A549 (cell line): ENCODE data around the gene DIAPH1. TPM values are rescaled to one million over a fixed set of nuclear protein-coding genes. Genes with fewer than 3 reads are reported as not detected.

Experiments used
- ATAC-seq, 2 experiments: fragments of 200-7000 bp in 1 of 2; fragments of >200 bp in 1 of 2; cut with Nextera tagmentation in 1 of 2; cut with Tn5 transposase in 1 of 2; 3 replicates each; pipeline versions ENCODE4 v1.8.0 to v1.9.1; 2018 to 2020; ENCODE audit warnings: mild to moderate bottlenecking in 1 of 2, moderate library complexity in 1 of 2
- CTCF ChIA-PET: fragments of 300-600 bp; sonication (Branson Sonifier 250); formaldehyde crosslinking; extraction: SDS; loops from one replicate; lab custom pipeline; 2021; ENCODE audit warnings: antibody characterized with exemption, inconsistent platforms; lab: Yijun Ruan, JAX
- POLR2A ChIA-PET: fragments of 350-600 bp; formaldehyde crosslinking; extraction: SDS; loops from one replicate; lab custom pipeline; 2021; ENCODE audit warnings: antibody characterized with exemption, inconsistent platforms; lab: Yijun Ruan, JAX
- DNase-seq, 2 experiments: peaks; one replicate each; pipeline versions ENCODE4 v3.0.0 to v3.0.0-alpha.2; 2011 to 2016; ENCODE audit warnings: low read depth in 1 of 2, low spot score in 1 of 2
- FAIRE-seq: peaks from 2 replicates; lab custom pipeline; 2011; peaks lifted over from hg19 to GRCh38; lab: Jason Lieb, UNC
- H3K27ac ChIP-seq, 2 experiments: fragments of >200 bp; sonication (Bioruptor Twin); formaldehyde crosslinking; 3 replicates each; pipeline ENCODE4 v1.5.1; 2016 to 2017
- H3K4me1 ChIP-seq: fragments of >200 bp; sonication (Bioruptor Twin); formaldehyde crosslinking; 3 replicates; pipeline ENCODE4 v1.6.1; 2016
- H3K4me2 ChIP-seq: fragments of >200 bp; sonication (Bioruptor Twin); formaldehyde crosslinking; 3 replicates; pipeline ENCODE4 v1.6.1; 2016
- H3K4me3 ChIP-seq: fragments of >200 bp; sonication (Bioruptor Twin); formaldehyde crosslinking; 3 replicates; pipeline ENCODE4 v1.5.1; 2016
- H3K9me3 ChIP-seq: fragments of >200 bp; sonication (Bioruptor Twin); formaldehyde crosslinking; 3 replicates; pipeline ENCODE4 v1.6.1; 2016
- ATOH8 ChIP-seq: fragments of 250-450 bp; sonication (Bioruptor Pico); IDR thresholded peaks from 2 replicates; pipeline ENCODE4 v1.5.0; 2020; ENCODE audit warnings: low read depth, mild to moderate bottlenecking, moderate library complexity
- BHLHE40 ChIP-seq: IDR thresholded peaks from 2 replicates; pipeline ENCODE4 v1.6.1; 2012; ENCODE audit warnings: low read depth, low read length, inconsistent platforms
- CBX2 ChIP-seq: fragments of 200-600 bp; sonication (generic); IDR thresholded peaks from 2 replicates; pipeline ENCODE4 v1.6.1; 2016; ENCODE audit warnings: low read depth, mild to moderate bottlenecking, borderline replicate concordance
- CHD4 ChIP-seq: fragments of 200-600 bp; sonication (generic); IDR thresholded peaks from 2 replicates; pipeline ENCODE4 v1.6.1; 2016; ENCODE audit warnings: antibody characterized with exemption, mild to moderate bottlenecking, borderline replicate concordance
- CTCF ChIP-seq: fragments of >200 bp; sonication (Bioruptor Twin); formaldehyde crosslinking; IDR thresholded peaks from 3 replicates; pipeline ENCODE4 v1.5.1; 2016
- EHF ChIP-seq: fragments of 250-450 bp; sonication (Bioruptor Pico); IDR thresholded peaks from 2 replicates; pipeline ENCODE4 v1.5.0; 2020; ENCODE audit warnings: mild to moderate bottlenecking
- EHMT2 ChIP-seq: fragments of 200-600 bp; sonication (generic); IDR thresholded peaks from 2 replicates; pipeline ENCODE4 v1.6.1; 2016; ENCODE audit warnings: antibody characterized with exemption, low read depth, mild to moderate bottlenecking, moderate library complexity
- FOSL2 ChIP-seq, 2 experiments: fragments of 450-650 bp in 1 of 2; fragments of >200 bp in 1 of 2; sonication (Bioruptor Twin) in 1 of 2; formaldehyde crosslinking; IDR thresholded peaks; 2 replicates each; pipeline versions ENCODE4 v1.5.0 to v1.6.1; 2016 to 2020; ENCODE audit warnings: mild to moderate bottlenecking in 1 of 2, moderate library complexity in 1 of 2
- FOXS1 ChIP-seq: fragments of 250-450 bp; sonication (Bioruptor Pico); IDR thresholded peaks from 2 replicates; pipeline ENCODE4 v1.5.0; 2020; ENCODE audit warnings: mild to moderate bottlenecking, moderate library complexity
- HDAC2 ChIP-seq: fragments of 200-600 bp; sonication (generic); IDR thresholded peaks from 2 replicates; pipeline ENCODE4 v1.6.1; 2016
- HES2 ChIP-seq: fragments of >200 bp; sonication (Bioruptor Twin); formaldehyde crosslinking; IDR thresholded peaks from 2 replicates; pipeline ENCODE4 v1.6.1; 2016
- HEYL ChIP-seq: fragments of 250-450 bp; sonication (Bioruptor Pico); IDR thresholded peaks from 2 replicates; pipeline ENCODE4 v1.8.0; 2021; ENCODE audit warnings: mild to moderate bottlenecking, moderate library complexity
- HOXA7 ChIP-seq: fragments of 250-450 bp; sonication (Bioruptor Pico); IDR thresholded peaks from 2 replicates; pipeline ENCODE4 v1.5.0; 2020; ENCODE audit warnings: mild to moderate bottlenecking, moderate library complexity
- JUNB ChIP-seq: fragments of >200 bp; sonication (Bioruptor Twin); formaldehyde crosslinking; IDR thresholded peaks from 2 replicates; pipeline ENCODE4 v1.6.1; 2016
- MAFK ChIP-seq: fragments of 450-650 bp; IDR thresholded peaks from 2 replicates; pipeline ENCODE4 v1.6.1; 2014; ENCODE audit not compliant: partially characterized antibody
- MYC ChIP-seq: IDR thresholded peaks from 2 replicates; pipeline ENCODE4 v1.6.1; 2012; ENCODE audit warnings: mild to moderate bottlenecking, inconsistent platforms, low read length, improper control_type of control experiment, borderline replicate concordance
- NFE2L2 ChIP-seq: fragments of 150-350 bp; conservative IDR thresholded peaks from 2 replicates; pipeline ENCODE4 v1.6.1; 2014; ENCODE audit warnings: low read length
- NR3C1 ChIP-seq: fragments of >200 bp; sonication (Bioruptor Twin); formaldehyde crosslinking; IDR thresholded peaks from 3 replicates; pipeline ENCODE4 v1.6.1; 2017
- POLR2A ChIP-seq: IDR thresholded peaks from 2 replicates; pipeline ENCODE4 v1.6.1; 2012; ENCODE audit warnings: mild to moderate bottlenecking, low read length
- POLR2AphosphoS2 ChIP-seq: conservative IDR thresholded peaks from 2 replicates; pipeline ENCODE4 v1.6.1; 2012; ENCODE audit warnings: low read length, improper control_type of control experiment, inconsistent platforms
- RARB ChIP-seq: fragments of 250-450 bp; sonication (Bioruptor Pico); IDR thresholded peaks from 2 replicates; pipeline ENCODE4 v1.8.0; 2021; ENCODE audit warnings: mild to moderate bottlenecking, moderate library complexity
- RFX5 ChIP-seq: fragments of 450-650 bp; IDR thresholded peaks from 2 replicates; pipeline ENCODE4 v1.7.1; 2014; ENCODE audit warnings: antibody characterized with exemption, mild to moderate bottlenecking, moderate library complexity
- RNF2 ChIP-seq: fragments of 200-600 bp; sonication (generic); IDR thresholded peaks from 2 replicates; pipeline ENCODE4 v1.6.1; 2016; ENCODE audit warnings: low read depth, mild to moderate bottlenecking, antibody characterized with exemption, moderate library complexity, borderline replicate concordance
- SMC3 ChIP-seq: fragments of >200 bp; sonication (Bioruptor Twin); formaldehyde crosslinking; IDR thresholded peaks from 3 replicates; pipeline ENCODE4 v1.6.1; 2018; ENCODE audit warnings: inconsistent platforms
- SREBF2 ChIP-seq: fragments of 450-650 bp; IDR thresholded peaks from 2 replicates; pipeline ENCODE4 v1.6.1; 2014; ENCODE audit warnings: mild to moderate bottlenecking, moderate library complexity
- TFCP2L1 ChIP-seq: fragments of 250-450 bp; sonication (Bioruptor Pico); IDR thresholded peaks from 2 replicates; pipeline ENCODE4 v1.5.0; 2021; ENCODE audit warnings: mild to moderate bottlenecking
- USF2 ChIP-seq: fragments of 450-650 bp; IDR thresholded peaks from 2 replicates; pipeline ENCODE4 v1.6.1; 2014; ENCODE audit warnings: antibody characterized with exemption
- ZNF302 ChIP-seq: fragments of 250-450 bp; sonication (Bioruptor Pico); IDR thresholded peaks from 2 replicates; pipeline ENCODE4 v1.9.0; 2021; ENCODE audit warnings: inconsistent platforms, mild to moderate bottlenecking, moderate library complexity
- WGBS: methylation state at CpG from one replicate; pipeline ENCODE4 v1.1.6; 2017; ENCODE audit errors: missing lambda C conversion rate; 5-methylcytosine and 5-hydroxymethylcytosine counted together
- polyA plus RNA-seq, 4 experiments: library from polyadenylated mRNA; depleted of rRNA in 3 of 4; stranded (reverse); fragments of >200 nt; fragmentation: RNase III in 1 of 4; extraction: RNeasy Plus Mini Kit Qiagen cat#74134 plus additional on column Dnase treatment in 1 of 4; gene quantifications; 2 replicates in 3 of 4; 3 replicates in 1 of 4; pipeline ENCODE4 v1.2.3, GENCODE V29; 2011 to 2017

DIAPH1 gene
- polyA plus RNA-seq, 2 of the 4 experiments (the other 2 are of a cell fraction) = 53.4 to 59.8 TPM

DNA sequence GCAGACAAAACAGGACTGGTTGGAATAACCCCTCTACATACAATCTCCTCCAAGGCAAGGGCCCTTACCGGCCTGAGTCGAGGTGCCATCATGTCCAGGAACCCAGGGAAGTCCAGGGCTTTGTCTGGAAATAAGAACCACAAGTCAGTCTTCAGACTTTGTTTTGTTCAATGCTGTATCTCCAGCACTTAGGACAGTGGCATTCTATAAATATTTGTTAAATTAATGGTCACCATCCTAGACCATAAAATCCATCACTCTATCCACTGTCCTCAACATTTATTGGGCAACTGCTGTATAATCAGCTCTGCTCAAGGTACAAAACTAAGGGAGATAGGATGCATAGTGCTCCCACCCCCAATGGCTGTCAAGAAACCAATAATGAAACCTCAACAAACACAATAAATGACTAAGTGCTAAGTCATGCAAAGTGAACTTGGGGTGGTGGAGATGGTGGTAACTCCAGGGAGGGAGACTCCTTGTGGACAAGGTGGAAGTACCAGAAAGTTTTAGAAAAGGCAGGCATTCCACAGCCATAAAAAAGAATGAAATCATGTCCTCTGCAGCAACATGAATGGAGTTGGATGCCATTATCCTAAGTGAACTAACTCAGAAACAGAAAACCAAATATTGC, 23.0 kb upstream of the DIAPH1 start (continued):
- TF ChIP-seq RFX5 (no peak), NR3C1 (no peak), MAFK (peak; percentile 80), POLR2AphosphoS2 (no peak), CHD4 (no peak), FOSL2 (IDR thresholded peaks at IDR 0.05) (no peak), FOSL2 (CRISPR knock-in tag; IDR thresholded peaks at IDR 0.05) (peak; percentile 52), HOXA7 (CRISPR knock-in tag) (no peak), FOXS1 (CRISPR knock-in tag) (no peak), CTCF (peak; percentile 32; the same call in 2 of the 3 replicates), RNF2 (no peak)

DNA sequence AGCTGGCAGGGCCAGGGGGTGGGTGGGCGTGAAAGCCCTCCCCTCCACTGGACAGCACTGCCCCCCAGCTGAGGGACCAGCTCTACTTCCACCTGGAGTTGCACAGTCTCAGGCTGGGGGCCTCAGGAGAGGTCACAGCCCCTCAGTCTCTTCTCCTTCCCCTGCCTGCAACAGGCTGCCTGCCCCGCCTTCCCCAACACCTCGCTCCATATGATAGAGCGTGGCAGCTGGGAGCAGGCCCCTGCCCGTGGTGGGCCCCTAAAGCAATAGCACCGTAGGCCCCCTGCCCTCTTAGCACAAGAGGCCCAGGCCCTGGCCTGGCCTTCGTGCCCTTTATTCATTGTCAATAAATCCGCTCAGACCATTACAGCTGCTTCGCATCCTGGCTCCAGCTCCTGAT, 21.9 kb upstream of the DIAPH1 start:
- Histone ChIP-seq H3K4me1 (peaks cover 16% of the 10 kb centered on the region), H3K9me3 (no peaks in the 10 kb centered on the region), H3K4me3 (no peak overlapping the region), H3K4me2 (no peak overlapping the region), H3K27ac (no peak overlapping the region)
- no peak for DNase-seq
- WGBS = 86% methylated on average over 8 of the region's 9 CpGs
- CTCF ChIA-PET = interaction anchor here (0.7 to 3.6 kb wide), 9 partner anchors 9 to 48 kb away, joined by 3 to 21 read pairs (median 5); partner anchors contain the start of gene DIAPH1
- no peak for FAIRE-seq
- TF ChIP-seq HEYL (CRISPR knock-in tag) = no peak
- TF ChIP-seq HES2 = no peak
- no peak for TF ChIP-seq SMC3
- no peak for ATAC-seq
- POLR2A ChIA-PET = no interaction called here

GRCh38 chr5:141640051-141640415, 21.2 kb upstream of the DIAPH1 start:
- ATAC-seq (no peak), FAIRE-seq (no peak), DNase-seq (no peak)
- Histone ChIP-seq H3K4me1 (peaks cover 22% of the 10 kb centered on the region), H3K9me3 (no peaks in the 10 kb centered on the region), H3K27ac (no peak overlapping the region), H3K4me3 (no peak overlapping the region), H3K4me2 (no peak overlapping the region)
- 100% methylated on average over 3 of the region's 3 CpGs for WGBS
- ChIA-PET POLR2A (no interaction called here), CTCF (interaction anchor here (1.2 to 3.6 kb wide), 5 partner anchors 11 to 48 kb away, joined by 3 to 21 read pairs (median 5); partner anchors contain the start of gene DIAPH1)
- TF ChIP-seq RARB (CRISPR knock-in tag) (no peak), CHD4 (no peak), NR3C1 (no peak), SREBF2 (no peak), POLR2AphosphoS2 (no peak), USF2 (no peak), HDAC2 (no peak)

- POLR2A ChIA-PET = no interaction called here
- TF ChIP-seq HES2 (no peak), EHF (no peak), JUNB (no peak), EHMT2 (no peak), POLR2A (no peak), BHLHE40 (no peak), TFCP2L1 (CRISPR knock-in tag) (no peak), ZNF302 (CRISPR knock-in tag) (no peak), CBX2 (no peak), FOXS1 (CRISPR knock-in tag) (no peak), ATOH8 (CRISPR knock-in tag) (no peak), NR3C1 (no peak), MAFK (no peak), MYC (no peak), RARB (CRISPR knock-in tag) (no peak), RNF2 (no peak), NFE2L2 (no peak)
- no peak for ATAC-seq
- H3K4me3 ChIP-seq = no peak overlapping the region
- CTCF ChIA-PET = interaction anchor here (1.2 to 4.1 kb wide), 3 partner anchors 8 to 41 kb away, joined by 3 to 22 read pairs (median 18); partner anchors contain the start of gene DIAPH1
- peaks cover 27% of the 10 kb centered on the region for H3K4me1 ChIP-seq
- H3K4me2 ChIP-seq = no peak overlapping the region
- 93% methylated on average over 5 of the region's 12 CpGs for WGBS
- H3K9me3 ChIP-seq = no peaks in the 10 kb centered on the region
- FAIRE-seq = no peak
- H3K27ac ChIP-seq = no peak overlapping the region
- no peak for DNase-seq
Observed at GRCh38 chr5:141639357-141640050, 20.7 kb upstream of the DIAPH1 start.
